ENCODE results near the gene STARD7. TPM values are rescaled to one million over a fixed set of nuclear protein-coding genes. Genes with fewer than 3 reads are reported as not detected.
"Not testable (repeated sequence)": the region's sequence is repeated elsewhere in the genome, so short reads cannot be mapped to it uniquely, and the experiment has no call there.

STARD7 gene
- total and polyA plus RNA-seq, 2 donors (not counting 3 experiments of a cell fraction or from before 2014, with no cell fraction given): 61.2 to 132 TPM

- TF ChIP-seq JUN (IDR thresholded peaks at IDR 0.05; ENCODE audit: borderline replicate concordance, insufficient read depth, insufficient read length, low read depth): no peak
- no peak for TF ChIP-seq MYC (IDR thresholded peaks at IDR 0.05; ENCODE audit: low read depth, low read length)
- no peak for TF ChIP-seq CTCF (IDR thresholded peaks at IDR 0.05; ENCODE audit: extremely low read depth in 1 of 2, insufficient read depth in 1 of 2, low read depth in 1 of 2, low read length in 2 of 2)
- TF ChIP-seq FOS (IDR thresholded peaks at IDR 0.05; ENCODE audit: borderline replicate concordance, insufficient read depth, low read length): no peak
- no peak for TF ChIP-seq EZH2 (IDR thresholded peaks at IDR 0.05; ENCODE audit: borderline replicate concordance, low read depth, low read length, severe bottlenecking)
- TF ChIP-seq GATA2 (IDR thresholded peaks at IDR 0.05; ENCODE audit: insufficient read depth, insufficient read length, low read depth, low read length): no peak
- TF ChIP-seq POLR2AphosphoS5 (IDR thresholded peaks at IDR 0.05; ENCODE audit: insufficient read depth, low read depth, low read length): no peak
- no peak for TF ChIP-seq POLR2A (IDR thresholded peaks at IDR 0.05; ENCODE audit: low read depth, low read length)
- no peaks in the 10 kb centered on the region for H3K79me2 ChIP-seq (ENCODE audit: control insufficient read depth, insufficient read depth, low read length)
- no peak overlapping the region for H3K4me2 ChIP-seq (ENCODE audit: insufficient read depth, low read length)
- no peak overlapping the region for H3K9ac ChIP-seq (replicated peaks; ENCODE audit: extremely low read depth, insufficient read depth, low read length)
- CTCF ChIA-PET: interaction anchor here (6.0 kb wide), 1 partner anchor 33 kb away, joined by 208 read pairs; no protein-coding TSS in a partner anchor
- H4K20me1 ChIP-seq (replicated peaks; ENCODE audit: control insufficient read depth, extremely low read depth, insufficient read depth, low read length): no peaks in the 10 kb centered on the region
- H3K4me1 ChIP-seq (ENCODE audit: control insufficient read depth, extremely low read depth, insufficient read depth, low read length): no peaks in the 10 kb centered on the region
- no peak overlapping the region for H3K4me3 ChIP-seq (replicated peaks in 1 of 3; ENCODE audit: insufficient read depth in 1 of 3, low read depth in 1 of 3, low read length in 3 of 3)
- DNase-seq (ENCODE audit: low read depth, low spot score) (no peak), FAIRE-seq (no peak)
- POLR2A ChIA-PET: no interaction called here
- H3K9me3 ChIP-seq (replicated peaks; ENCODE audit: control insufficient read depth, insufficient read depth, low read length): no peaks in the 10 kb centered on the region
- no peak overlapping the region for H2AFZ ChIP-seq (ENCODE audit: low read depth, low read length)
- intact Hi-C loops (cut with micrococcal nuclease): no loop called here
- H3K9me1 ChIP-seq (replicated peaks; ENCODE audit: control insufficient read depth, extremely low read depth, insufficient read depth, low read length): no peaks in the 10 kb centered on the region
- H3K27me3 ChIP-seq (ENCODE audit: control insufficient read depth in 2 of 2, insufficient read depth in 2 of 2, low read length in 2 of 2): peaks cover 0 to 1% of the 10 kb centered on the region in 2 experiments
- H3K27ac ChIP-seq (ENCODE audit: insufficient read depth, low read depth, low read length): no peak overlapping the region
- no TSS peak for BruUV-seq (replicated peaks)
- dilution Hi-C loops (cut with MboI; ENCODE audit: extremely low pct_ligation_motif_present, low sequenced_read_pairs): no loop called here
- H3K36me3 ChIP-seq (ENCODE audit: control insufficient read depth in 2 of 2, extremely low read depth in 1 of 2, insufficient read depth in 2 of 2, low read length in 2 of 2): no peaks in the 10 kb centered on the region
These were observed 66.2 kb downstream of the STARD7 start for GRCh38 chr2:96142217-96143113.

GRCh38 chr2:96141624-96141967 is 67.0 kb downstream of the STARD7 start:
- H3K4me2 ChIP-seq (ENCODE audit: insufficient read depth, low read length); POLR2A ChIA-PET; DNase-seq (ENCODE audit: low read depth, low spot score); H3K27ac ChIP-seq (ENCODE audit: insufficient read depth, low read depth, low read length); H3K9ac ChIP-seq (replicated peaks; ENCODE audit: extremely low read depth, insufficient read depth, low read length); H3K79me2 ChIP-seq (ENCODE audit: control insufficient read depth, insufficient read depth, low read length); H3K9me1 ChIP-seq (replicated peaks; ENCODE audit: control insufficient read depth, extremely low read depth, insufficient read depth, low read length); dilution Hi-C loops (cut with MboI; ENCODE audit: extremely low pct_ligation_motif_present, low sequenced_read_pairs); intact Hi-C loops (cut with micrococcal nuclease); H3K4me1 ChIP-seq (ENCODE audit: control insufficient read depth, extremely low read depth, insufficient read depth, low read length); H4K20me1 ChIP-seq (replicated peaks; ENCODE audit: control insufficient read depth, extremely low read depth, insufficient read depth, low read length); H3K27me3 ChIP-seq (ENCODE audit: control insufficient read depth in 2 of 2, insufficient read depth in 2 of 2, low read length in 2 of 2); H3K9me3 ChIP-seq (replicated peaks; ENCODE audit: control insufficient read depth, insufficient read depth, low read length); H2AFZ ChIP-seq (ENCODE audit: low read depth, low read length); H3K4me3 ChIP-seq (replicated peaks in 1 of 3; ENCODE audit: insufficient read depth in 1 of 3, low read depth in 1 of 3, low read length in 3 of 3); H3K36me3 ChIP-seq (ENCODE audit: control insufficient read depth in 2 of 2, extremely low read depth in 1 of 2, insufficient read depth in 2 of 2, low read length in 2 of 2); FAIRE-seq; BruUV-seq (replicated peaks): not testable (repeated sequence)
- CTCF ChIA-PET: interaction anchor here (6.0 kb wide), 1 partner anchor 33 kb away, joined by 208 read pairs; no protein-coding TSS in a partner anchor
